Naive B cell (primary cell): ENCODE results near the gene CDC42EP1. TPM values are rescaled to one million over a fixed set of nuclear protein-coding genes. Genes with fewer than 3 reads are reported as not detected.

Experiments
- ATAC-seq, 2 donors: fragments of 150-1000 bp; cut with Tn5 transposase; 2 replicates each; pipeline ENCODE4 v1.10.0; 2021; ENCODE audit warnings: low read depth in 2 of 2, mild to moderate bottlenecking in 2 of 2, moderate library complexity in 2 of 2
- DNase-seq: peaks from one replicate; pipeline ENCODE4 v3.0.0; 2022
- H3K27ac Mint-ChIP-seq, 6 donors: one replicate each; pipeline ENCODE4 v1.8.0; 2020 to 2022; ENCODE audit warnings: mild to moderate bottlenecking in 6 of 6, mixed read lengths in 6 of 6, moderate library complexity in 5 of 6, inconsistent platforms in 2 of 6
- H3K27me3 Mint-ChIP-seq, 3 donors: one replicate each; pipeline ENCODE4 v1.8.0; 2021 to 2022; ENCODE audit warnings: mixed read lengths in 3 of 3, mild to moderate bottlenecking in 1 of 3
- H3K36me3 Mint-ChIP-seq, 2 donors: one replicate each; pipeline ENCODE4 v1.8.0; 2020 to 2022; ENCODE audit warnings: mixed read lengths in 2 of 2, inconsistent platforms in 1 of 2, mild to moderate bottlenecking in 1 of 2
- H3K4me1 Mint-ChIP-seq, 3 donors: one replicate each; pipeline ENCODE4 v1.8.0; 2020 to 2022; ENCODE audit warnings: mixed read lengths in 3 of 3, inconsistent platforms in 1 of 3, mild to moderate bottlenecking in 1 of 3, moderate library complexity in 1 of 3
- H3K4me3 Mint-ChIP-seq, 8 donors: one replicate each; pipeline ENCODE4 v1.8.0; 2020 to 2022; ENCODE audit warnings: mild to moderate bottlenecking in 8 of 8, mixed read lengths in 8 of 8, moderate library complexity in 8 of 8, inconsistent platforms in 2 of 8
- H3K9me3 Mint-ChIP-seq, 7 donors: one replicate each; pipeline ENCODE4 v1.8.0; 2020 to 2022; ENCODE audit warnings: mixed read lengths in 7 of 7, mild to moderate bottlenecking in 5 of 7, inconsistent platforms in 2 of 7, moderate library complexity in 1 of 7
- polyA plus RNA-seq, 6 donors: library from polyadenylated mRNA; unstranded; fragments of 300-500 nt; fragmentation: Illumina TruSeq; gene quantifications; one replicate each; pipeline ENCODE4 v1.2.3, GENCODE V29; 2021; ENCODE audit warnings: low read depth in 6 of 6

The CDC42EP1 gene
- polyA plus RNA-seq, 6 donors from 2014 or later: 0.22 to 0.82 (median 0.26) TPM; not detected in 1

GRCh38 chr22:37566903-37567798 is 6.9 kb downstream of the CDC42EP1 start:
- Mint-ChIP-seq H3K27ac (peak overlapping the region in 4 of 6 donors; percentile 45 to 92 (median 88)), H3K27me3 (peaks cover 7 to 28% (median 19%) of the 10 kb centered on the region in 3 donors), H3K9me3 (no peaks in the 10 kb centered on the region), H3K36me3 (no peaks in the 10 kb centered on the region), H3K4me1 (peaks cover 14 to 37% (median 25%) of the 10 kb centered on the region in 3 donors), H3K4me3 (peak overlapping the region; percentile 54 to 89 (median 76))
- DNase-seq (peak; percentile 84), ATAC-seq (peak; percentile 81 to 83)

- H3K27me3 Mint-ChIP-seq: peaks cover 7 to 20% (median 10%) of the 10 kb centered on the region in 3 donors
- DNase-seq: no peak
- H3K9me3 Mint-ChIP-seq: no peaks in the 10 kb centered on the region
- peaks cover 9 to 32% (median 21%) of the 10 kb centered on the region in 3 donors for H3K4me1 Mint-ChIP-seq
- no peak for ATAC-seq
- no peaks in the 10 kb centered on the region for H3K36me3 Mint-ChIP-seq
- H3K27ac Mint-ChIP-seq: no peak overlapping the region
- no peak overlapping the region for H3K4me3 Mint-ChIP-seq
These were observed 7.7 kb downstream of the CDC42EP1 start for GRCh38 chr22:37568012-37568411.

- Mint-ChIP-seq H3K27ac (no peak overlapping the region), H3K4me1 (peaks cover 9 to 27% (median 21%) of the 10 kb centered on the region in 3 donors), H3K36me3 (no peaks in the 10 kb centered on the region), H3K27me3 (peaks cover 2 to 15% (median 5%) of the 10 kb centered on the region in 3 donors), H3K9me3 (no peaks in the 10 kb centered on the region), H3K4me3 (no peak overlapping the region)
- ATAC-seq (no peak), DNase-seq (no peak)
These were observed 8.2 kb downstream of the CDC42EP1 start for GRCh38 chr22:37568448-37569008.

GRCh38 chr22:37569009-37569920 is 9.0 kb downstream of the CDC42EP1 start:
- peaks cover 0 to 11% (median 0%) of the 10 kb centered on the region in 3 donors for H3K27me3 Mint-ChIP-seq
- DNase-seq: no peak
- H3K4me1 Mint-ChIP-seq: peaks cover 9 to 26% (median 21%) of the 10 kb centered on the region in 3 donors
- H3K9me3 Mint-ChIP-seq: no peaks in the 10 kb centered on the region
- ATAC-seq: no peak
- H3K4me3 Mint-ChIP-seq: no peak overlapping the region
- H3K27ac Mint-ChIP-seq: peak overlapping the region in 1 of 6 donors; percentile 49
- no peaks in the 10 kb centered on the region for H3K36me3 Mint-ChIP-seq

- no peak for ATAC-seq
- Mint-ChIP-seq H3K36me3 (no peaks in the 10 kb centered on the region), H3K4me3 (no peak overlapping the region), H3K27me3 (peaks cover 0 to 16% (median 4%) of the 10 kb centered on the region in 3 donors), H3K4me1 (peaks cover 9 to 26% (median 21%) of the 10 kb centered on the region in 3 donors), H3K9me3 (no peaks in the 10 kb centered on the region), H3K27ac (peak overlapping the region in 2 of 6 donors; percentile 79 to 81)
- DNase-seq: no peak
These were observed 9.8 kb downstream of the CDC42EP1 start for GRCh38 chr22:37569921-37570660.

- DNase-seq (no peak), ATAC-seq (no peak)
- peak overlapping the region in 2 of 6 donors; percentile 79 to 81 for H3K27ac Mint-ChIP-seq
- H3K4me1 Mint-ChIP-seq: peaks cover 9 to 22% (median 21%) of the 10 kb centered on the region in 3 donors
- no peak overlapping the region for H3K4me3 Mint-ChIP-seq
- peaks cover 0 to 16% (median 4%) of the 10 kb centered on the region in 3 donors for H3K27me3 Mint-ChIP-seq
- no peaks in the 10 kb centered on the region for H3K36me3 Mint-ChIP-seq
- H3K9me3 Mint-ChIP-seq: no peaks in the 10 kb centered on the region
These were observed 10.3 kb downstream of the CDC42EP1 start for GRCh38 chr22:37570661-37570976.

GRCh38 chr22:37571258-37571991 is 11.1 kb downstream of the CDC42EP1 start:
- H3K4me1 Mint-ChIP-seq: peaks cover 3 to 14% (median 13%) of the 10 kb centered on the region in 3 donors
- DNase-seq: no peak
- ATAC-seq: no peak
- H3K9me3 Mint-ChIP-seq: no peaks in the 10 kb centered on the region
- H3K27me3 Mint-ChIP-seq: peaks cover 0 to 18% (median 4%) of the 10 kb centered on the region in 3 donors
- no peaks in the 10 kb centered on the region for H3K36me3 Mint-ChIP-seq
- no peak overlapping the region for H3K4me3 Mint-ChIP-seq
- no peak overlapping the region for H3K27ac Mint-ChIP-seq

GRCh38 chr22:37571992-37572373 is 11.7 kb downstream of the CDC42EP1 start:
- Mint-ChIP-seq H3K36me3 (no peaks in the 10 kb centered on the region), H3K27ac (no peak overlapping the region), H3K4me1 (peaks cover 0 to 10% (median 8%) of the 10 kb centered on the region in 3 donors), H3K4me3 (no peak overlapping the region), H3K9me3 (no peaks in the 10 kb centered on the region), H3K27me3 (peaks cover 0 to 22% (median 4%) of the 10 kb centered on the region in 3 donors)
- no peak for DNase-seq
- ATAC-seq: no peak

GRCh38 chr22:37575490-37576003 is 15.3 kb downstream of the CDC42EP1 start:
- Mint-ChIP-seq H3K4me1 (peaks cover 7 to 26% (median 7%) of the 10 kb centered on the region in 3 donors), H3K27ac (no peak overlapping the region), H3K36me3 (no peaks in the 10 kb centered on the region), H3K9me3 (no peaks in the 10 kb centered on the region), H3K4me3 (no peak overlapping the region), H3K27me3 (peaks cover 0 to 21% (median 6%) of the 10 kb centered on the region in 3 donors)
- ATAC-seq: no peak
- DNase-seq: no peak

GRCh38 chr22:37578002-37578401 is 17.7 kb downstream of the CDC42EP1 start:
- Mint-ChIP-seq H3K27ac (peak overlapping the region in 2 of 6 donors; percentile 11 to 15), H3K9me3 (no peaks in the 10 kb centered on the region), H3K36me3 (no peaks in the 10 kb centered on the region), H3K4me3 (peak overlapping the region in 1 of 8 donors; percentile 44), H3K27me3 (peaks cover 0 to 20% (median 15%) of the 10 kb centered on the region in 3 donors), H3K4me1 (peaks cover 7 to 41% (median 9%) of the 10 kb centered on the region in 3 donors)
- no peak for DNase-seq
- ATAC-seq: no peak

- H3K9me3 Mint-ChIP-seq: no peaks in the 10 kb centered on the region
- ATAC-seq: no peak
- peaks cover 7 to 41% (median 9%) of the 10 kb centered on the region in 3 donors for H3K4me1 Mint-ChIP-seq
- no peak for DNase-seq
- H3K4me3 Mint-ChIP-seq: peak overlapping the region in 3 of 8 donors; percentile 29 to 84 (median 52)
- no peaks in the 10 kb centered on the region for H3K36me3 Mint-ChIP-seq
- H3K27me3 Mint-ChIP-seq: peaks cover 0 to 23% (median 20%) of the 10 kb centered on the region in 3 donors
- H3K27ac Mint-ChIP-seq: no peak overlapping the region
These were observed 21.2 kb downstream of the CDC42EP1 start for GRCh38 chr22:37581504-37581903.

GRCh38 chr22:37582526-37582925 is 22.2 kb downstream of the CDC42EP1 start:
- Mint-ChIP-seq H3K4me3 (peak overlapping the region in 1 of 8 donors; percentile 70), H3K27ac (no peak overlapping the region), H3K4me1 (peaks cover 7 to 38% (median 9%) of the 10 kb centered on the region in 3 donors), H3K36me3 (no peaks in the 10 kb centered on the region), H3K27me3 (peaks cover 0 to 25% (median 20%) of the 10 kb centered on the region in 3 donors), H3K9me3 (no peaks in the 10 kb centered on the region)
- no peak for DNase-seq
- no peak for ATAC-seq
